ENCODE data around the gene VTA1.

The VTA1 gene

GRCh38 chr6:142246960-142247359, 99.9 kb downstream of the VTA1 start:
- no peaks in the 10 kb centered on the region for H3K4me1 Mint-ChIP-seq (ENCODE audit: low read depth)
- peaks cover 2% of the 10 kb centered on the region for H3K27me3 Mint-ChIP-seq (ENCODE audit: low read depth)
- H3K27ac Mint-ChIP-seq = no peak overlapping the region
- no peaks in the 10 kb centered on the region for H3K36me3 Mint-ChIP-seq (ENCODE audit: low read depth)
- H3K4me3 Mint-ChIP-seq = no peak overlapping the region
- DNase-seq (ENCODE audit: low spot score) = no peak
- H3K9me3 Mint-ChIP-seq = no peaks in the 10 kb centered on the region

- Mint-ChIP-seq H3K4me1 (ENCODE audit: low read depth) (no peaks in the 10 kb centered on the region), H3K27me3 (ENCODE audit: low read depth) (no peaks in the 10 kb centered on the region), H3K4me3 (no peak overlapping the region), H3K9me3 (no peaks in the 10 kb centered on the region), H3K36me3 (ENCODE audit: low read depth) (no peaks in the 10 kb centered on the region), H3K27ac (no peak overlapping the region)
- DNase-seq (ENCODE audit: low spot score) = no peak
Measured at GRCh38 chr6:142249266-142249665, 102.2 kb downstream of the VTA1 start.

- no peak for DNase-seq (ENCODE audit: low spot score)
- Mint-ChIP-seq H3K9me3 (no peaks in the 10 kb centered on the region), H3K27ac (no peak overlapping the region), H3K4me1 (ENCODE audit: low read depth) (no peaks in the 10 kb centered on the region), H3K36me3 (ENCODE audit: low read depth) (no peaks in the 10 kb centered on the region), H3K27me3 (ENCODE audit: low read depth) (no peaks in the 10 kb centered on the region), H3K4me3 (no peak overlapping the region)
Measured at GRCh38 chr6:142251930-142252445, 104.9 kb downstream of the VTA1 start.

- Mint-ChIP-seq H3K36me3 (ENCODE audit: low read depth) (no peaks in the 10 kb centered on the region), H3K9me3 (no peaks in the 10 kb centered on the region), H3K27ac (no peak overlapping the region), H3K4me1 (ENCODE audit: low read depth) (no peaks in the 10 kb centered on the region), H3K27me3 (ENCODE audit: low read depth) (no peaks in the 10 kb centered on the region), H3K4me3 (no peak overlapping the region)
- no peak for DNase-seq (ENCODE audit: low spot score)
Measured at GRCh38 chr6:142254513-142254912, 107.5 kb downstream of the VTA1 start.

GRCh38 chr6:142255785-142256184, 108.7 kb downstream of the VTA1 start:
- no peaks in the 10 kb centered on the region for H3K9me3 Mint-ChIP-seq
- H3K27ac Mint-ChIP-seq = no peak overlapping the region
- H3K4me1 Mint-ChIP-seq (ENCODE audit: low read depth) = no peaks in the 10 kb centered on the region
- H3K27me3 Mint-ChIP-seq (ENCODE audit: low read depth) = no peaks in the 10 kb centered on the region
- no peaks in the 10 kb centered on the region for H3K36me3 Mint-ChIP-seq (ENCODE audit: low read depth)
- no peak overlapping the region for H3K4me3 Mint-ChIP-seq
- DNase-seq (ENCODE audit: low spot score) = no peak

GRCh38 chr6:142258305-142258704, 111.2 kb downstream of the VTA1 start:
- Mint-ChIP-seq H3K27ac (no peak overlapping the region), H3K4me3 (no peak overlapping the region), H3K9me3 (no peaks in the 10 kb centered on the region), H3K36me3 (ENCODE audit: low read depth) (no peaks in the 10 kb centered on the region), H3K4me1 (ENCODE audit: low read depth) (no peaks in the 10 kb centered on the region), H3K27me3 (ENCODE audit: low read depth) (peaks cover 5% of the 10 kb centered on the region)
- DNase-seq (ENCODE audit: low spot score) = no peak

- Mint-ChIP-seq H3K36me3 (ENCODE audit: low read depth) (no peaks in the 10 kb centered on the region), H3K4me3 (no peak overlapping the region), H3K9me3 (no peaks in the 10 kb centered on the region), H3K27me3 (ENCODE audit: low read depth) (peaks cover 5% of the 10 kb centered on the region), H3K27ac (no peak overlapping the region), H3K4me1 (ENCODE audit: low read depth) (no peaks in the 10 kb centered on the region)
- DNase-seq (ENCODE audit: low spot score) = no peak
Measured at GRCh38 chr6:142258757-142259156, 111.7 kb downstream of the VTA1 start.

- DNase-seq (ENCODE audit: low spot score) = no peak
- Mint-ChIP-seq H3K27ac (no peak overlapping the region), H3K9me3 (no peaks in the 10 kb centered on the region), H3K27me3 (ENCODE audit: low read depth) (peaks cover 5% of the 10 kb centered on the region), H3K4me3 (no peak overlapping the region), H3K36me3 (ENCODE audit: low read depth) (no peaks in the 10 kb centered on the region), H3K4me1 (ENCODE audit: low read depth) (no peaks in the 10 kb centered on the region)
Measured at GRCh38 chr6:142260748-142261147, 113.7 kb downstream of the VTA1 start.

- H3K4me3 Mint-ChIP-seq = no peak overlapping the region
- peaks cover 5% of the 10 kb centered on the region for H3K27me3 Mint-ChIP-seq (ENCODE audit: low read depth)
- H3K4me1 Mint-ChIP-seq (ENCODE audit: low read depth) = no peaks in the 10 kb centered on the region
- DNase-seq (ENCODE audit: low spot score) = no peak
- no peaks in the 10 kb centered on the region for H3K36me3 Mint-ChIP-seq (ENCODE audit: low read depth)
- no peaks in the 10 kb centered on the region for H3K9me3 Mint-ChIP-seq
- no peak overlapping the region for H3K27ac Mint-ChIP-seq
Measured at GRCh38 chr6:142262231-142262630, 115.2 kb downstream of the VTA1 start.

- Mint-ChIP-seq H3K27me3 (ENCODE audit: low read depth) (peaks cover 5% of the 10 kb centered on the region), H3K36me3 (ENCODE audit: low read depth) (no peaks in the 10 kb centered on the region), H3K27ac (no peak overlapping the region), H3K4me3 (no peak overlapping the region), H3K4me1 (ENCODE audit: low read depth) (no peaks in the 10 kb centered on the region), H3K9me3 (no peaks in the 10 kb centered on the region)
- no peak for DNase-seq (ENCODE audit: low spot score)
Measured at GRCh38 chr6:142265476-142265875, 118.4 kb downstream of the VTA1 start.

GRCh38 chr6:142266060-142266459, 119.0 kb downstream of the VTA1 start:
- DNase-seq (ENCODE audit: low spot score) = no peak
- Mint-ChIP-seq H3K27me3 (ENCODE audit: low read depth) (peaks cover 5% of the 10 kb centered on the region), H3K4me1 (ENCODE audit: low read depth) (no peaks in the 10 kb centered on the region), H3K9me3 (no peaks in the 10 kb centered on the region), H3K27ac (no peak overlapping the region), H3K4me3 (no peak overlapping the region), H3K36me3 (ENCODE audit: low read depth) (no peaks in the 10 kb centered on the region)

GRCh38 chr6:142271476-142271875, 124.4 kb downstream of the VTA1 start:
- no peaks in the 10 kb centered on the region for H3K36me3 Mint-ChIP-seq (ENCODE audit: low read depth)
- no peak overlapping the region for H3K27ac Mint-ChIP-seq
- no peak for DNase-seq (ENCODE audit: low spot score)
- H3K4me3 Mint-ChIP-seq = no peak overlapping the region
- no peaks in the 10 kb centered on the region for H3K9me3 Mint-ChIP-seq
- no peaks in the 10 kb centered on the region for H3K27me3 Mint-ChIP-seq (ENCODE audit: low read depth)
- no peaks in the 10 kb centered on the region for H3K4me1 Mint-ChIP-seq (ENCODE audit: low read depth)

All from T-helper 2 cell treated with Interferon-gamma antibody and Interleukin-4, amounts not matched to agents 5 μg/mL and 100 μg/mL, for 36 hours (primary cell).